CD4-positive, alpha-beta T cell treated with Interleukin-6 at 100 ng/mL for 8 hours (primary cell): Measurements from ENCODE around the gene CUTC.
"Not testable (repeated sequence)": the region's sequence is repeated elsewhere in the genome, so short reads cannot be mapped to it uniquely, and the experiment has no call there.

Experiments used
- DNase-seq: peaks from one replicate; pipeline ENCODE4 v3.0.0-alpha.2; 2020; ENCODE audit warnings: mixed read lengths, low spot score

Gene CUTC

DNA sequence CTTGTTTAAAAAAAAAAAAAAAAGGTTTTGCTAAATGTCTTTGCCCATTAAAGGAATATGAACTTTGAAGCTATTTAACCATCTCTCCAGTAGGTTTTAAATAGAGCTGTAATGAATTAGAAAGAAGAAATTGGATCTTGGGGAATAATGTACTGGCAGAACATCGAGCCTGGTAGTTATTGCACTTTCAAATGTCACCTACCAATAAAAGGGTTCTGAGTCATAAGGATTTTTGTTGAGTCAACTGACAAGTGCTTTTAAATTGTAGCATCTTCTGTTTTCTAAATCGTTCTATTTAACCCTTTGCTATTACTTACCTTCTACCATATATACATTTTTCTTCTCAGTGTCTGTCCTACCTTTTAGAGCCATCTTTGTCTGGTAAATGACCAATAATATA is 10.7 kb downstream of the CUTC start:
- no peak for DNase-seq

DNA sequence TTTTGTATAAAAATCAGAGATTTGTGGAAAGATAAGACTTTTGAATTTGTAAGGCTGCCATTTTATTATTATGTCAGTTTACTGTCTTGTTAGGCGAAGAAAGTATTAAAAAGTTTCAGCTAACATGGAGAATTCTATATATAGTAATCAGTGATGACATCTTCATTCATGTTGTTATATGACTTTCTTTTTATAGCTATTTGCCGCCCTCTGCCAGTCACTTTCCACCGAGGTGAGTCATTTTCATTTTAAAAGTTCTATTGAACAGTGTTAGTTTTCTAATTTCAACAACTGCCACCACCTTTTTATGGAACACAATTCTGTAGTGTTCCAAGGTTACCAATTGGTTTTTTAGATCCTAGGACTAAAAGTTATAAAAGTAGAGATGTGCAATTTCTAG is 11.8 kb downstream of the CUTC start:
- DNase-seq: no peak

DNA sequence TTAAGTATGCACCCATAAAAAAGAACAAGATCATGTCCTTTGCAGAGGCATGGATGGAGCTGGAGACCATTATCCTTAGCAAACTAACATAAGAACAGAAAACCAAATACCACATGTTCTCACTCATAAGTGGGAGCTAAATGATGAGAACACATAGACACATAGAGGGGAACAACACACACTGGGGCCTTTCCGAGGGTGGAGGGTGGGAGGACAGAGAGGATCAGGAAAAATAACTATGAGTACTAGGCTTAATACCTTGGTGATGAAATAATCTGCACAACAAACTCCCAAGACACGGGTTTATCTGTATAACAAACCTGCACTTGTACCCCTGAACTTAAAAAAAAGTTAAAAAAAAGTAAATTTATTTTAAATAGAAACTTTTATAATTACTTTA is 14.1 kb downstream of the CUTC start:
- not testable (repeated sequence) for DNase-seq

DNA sequence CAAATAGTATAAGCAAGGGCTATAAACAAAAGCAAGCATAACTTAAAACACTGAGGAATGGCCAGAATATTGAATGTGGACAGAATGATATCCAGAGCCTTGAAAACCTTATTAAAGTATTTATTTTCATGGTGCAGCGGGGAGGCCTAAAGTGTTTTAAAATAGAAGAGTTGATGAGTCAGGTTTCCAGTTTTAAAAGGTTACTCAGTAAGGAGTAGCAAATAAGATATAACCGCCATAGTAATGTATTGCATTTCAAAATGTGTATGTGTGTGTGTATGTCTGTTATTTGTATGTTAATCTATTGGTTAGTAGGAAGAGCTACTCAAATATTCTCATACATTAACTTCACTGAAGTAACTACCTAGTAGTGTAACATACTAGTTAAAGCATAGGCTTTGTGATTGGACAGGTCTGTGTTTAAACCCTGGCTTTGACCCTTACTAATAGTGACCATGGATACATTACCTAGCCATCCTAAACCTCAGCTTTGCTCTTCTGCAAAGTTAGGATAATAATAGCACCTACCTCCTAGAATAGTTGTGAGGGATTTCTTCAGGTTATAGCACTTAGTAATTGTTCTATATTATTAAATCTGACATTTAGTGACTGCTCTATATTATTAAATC is 16.9 kb downstream of the CUTC start:
- DNase-seq: no peak

DNA sequence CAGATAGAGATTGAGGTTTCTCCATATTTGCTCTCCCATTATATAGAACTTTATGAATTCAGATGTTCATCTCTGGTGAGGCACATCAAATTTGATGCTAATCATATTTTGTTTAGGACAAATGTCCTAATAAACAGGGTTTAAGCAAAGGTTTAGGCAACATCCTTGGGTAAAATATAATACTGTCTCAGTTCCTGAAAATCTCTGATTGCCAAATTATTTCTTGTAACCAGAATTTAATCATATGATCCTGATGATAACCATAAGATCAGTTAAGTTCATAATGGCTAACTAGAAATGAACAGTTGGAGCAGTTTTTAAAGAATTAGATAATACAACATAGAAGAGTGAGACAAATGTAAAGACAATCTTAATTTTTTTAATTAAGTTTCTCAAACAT is 18.6 kb downstream of the CUTC start:
- no peak for DNase-seq

DNA sequence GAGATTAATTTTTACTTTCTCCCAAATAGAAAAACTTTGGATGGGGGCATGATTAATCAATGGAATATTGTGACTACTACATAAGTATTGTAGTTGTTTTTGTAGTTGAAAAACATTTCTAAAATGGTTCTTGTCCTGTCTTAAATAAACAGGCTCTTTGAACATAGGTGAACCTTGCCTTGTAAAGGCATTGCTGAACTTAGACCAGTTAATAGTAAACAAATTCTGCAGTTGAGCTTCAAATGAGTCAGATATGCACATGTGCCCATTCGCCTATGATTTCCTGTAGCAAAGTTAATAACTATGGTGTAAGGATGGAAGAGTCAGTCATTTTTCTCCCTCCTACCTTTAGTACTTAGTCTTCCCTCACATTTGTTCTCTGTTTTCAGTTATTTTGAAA is 22.6 kb downstream of the CUTC start:
- DNase-seq: no peak

DNA sequence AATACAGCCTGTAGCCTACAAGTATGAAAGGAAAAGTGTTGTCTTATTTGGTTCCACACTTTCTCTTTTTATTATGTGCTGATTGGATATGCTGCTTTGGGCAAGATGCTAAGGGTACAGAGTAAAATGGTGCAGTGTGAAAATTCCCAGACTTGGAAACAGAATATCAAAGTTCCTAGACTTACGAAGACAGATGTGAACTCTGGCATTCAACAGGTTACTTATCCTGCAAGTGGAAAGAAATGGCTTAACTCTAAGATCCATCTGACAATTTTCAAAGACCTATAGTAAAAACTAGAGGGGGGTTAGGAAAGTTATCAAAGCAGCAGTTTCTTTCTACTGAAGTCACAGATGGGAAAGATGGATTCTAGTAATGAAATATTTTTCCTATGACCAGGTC is 24.1 kb downstream of the CUTC start:
- no peak for DNase-seq

DNA sequence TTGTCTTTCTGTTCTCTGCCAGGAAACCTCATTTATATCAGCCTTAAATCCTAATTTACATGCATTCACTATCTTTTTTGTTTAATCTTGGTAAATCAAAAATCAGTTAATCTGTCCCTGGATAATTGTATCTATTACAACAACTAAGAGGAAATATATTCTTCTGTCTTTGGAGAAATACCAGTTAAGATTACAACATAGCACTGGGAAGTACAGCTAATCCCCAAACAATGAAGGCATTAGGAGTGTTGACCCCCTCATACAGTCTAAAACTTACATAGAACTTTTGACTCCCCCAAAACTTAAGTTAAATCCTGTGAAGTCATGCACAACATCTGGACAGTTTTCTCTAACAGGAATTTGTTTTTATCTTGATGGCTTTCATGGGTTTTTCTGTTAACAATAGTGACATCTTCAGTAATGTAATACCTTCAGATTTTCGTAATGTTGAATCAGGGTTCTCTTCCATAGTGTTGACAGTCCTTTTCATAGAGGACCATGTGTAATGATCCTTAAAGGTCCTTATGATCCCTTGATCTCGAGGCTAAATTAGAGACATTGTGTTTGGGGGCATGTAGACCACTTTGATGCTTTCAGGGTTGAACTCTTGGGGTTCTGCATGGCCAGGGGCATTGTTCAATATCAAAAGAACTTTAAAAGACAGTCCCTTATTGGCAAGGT is 26.3 kb downstream of the CUTC start:
- no peak for DNase-seq

DNA sequence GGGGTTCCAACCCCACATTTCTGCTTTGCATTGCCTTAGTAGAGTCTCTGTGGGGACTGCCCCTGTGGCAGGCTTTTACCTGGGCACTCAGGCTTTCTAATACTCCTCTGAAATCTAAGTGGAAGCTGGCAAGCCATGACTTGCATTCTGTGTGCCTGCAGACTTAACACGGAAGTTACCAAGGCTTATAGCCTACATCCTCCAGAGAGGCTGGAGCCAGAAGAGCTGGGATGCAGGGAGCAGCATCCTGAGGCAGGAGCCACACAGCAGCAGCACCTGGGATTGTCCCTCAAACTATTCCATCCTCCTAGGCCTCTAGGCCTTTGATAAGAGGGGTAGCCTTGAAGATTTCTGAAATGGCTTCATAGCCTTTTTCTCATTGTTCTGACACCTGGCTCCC is 28.3 kb downstream of the CUTC start:
- DNase-seq: no peak

DNA sequence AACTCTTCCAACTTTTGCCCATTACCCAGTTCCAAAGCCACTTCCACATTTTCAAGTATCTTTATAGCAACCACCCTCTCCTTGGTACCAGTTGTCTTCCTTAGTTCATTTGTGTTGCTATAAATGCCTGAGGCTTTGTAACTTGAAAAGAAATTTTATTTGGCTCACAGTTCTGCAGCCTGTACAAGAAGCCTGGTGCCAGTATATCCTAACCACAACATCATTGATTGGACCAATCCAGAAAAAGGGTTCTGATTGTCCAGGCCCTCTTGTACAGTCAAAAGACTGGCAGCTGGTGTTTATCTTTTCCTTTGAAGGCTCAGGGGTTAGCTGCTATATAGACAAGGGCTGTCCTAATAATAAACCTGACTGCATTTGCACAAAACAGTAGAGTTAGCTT is 29.3 kb downstream of the CUTC start:
- no peak for DNase-seq

DNA sequence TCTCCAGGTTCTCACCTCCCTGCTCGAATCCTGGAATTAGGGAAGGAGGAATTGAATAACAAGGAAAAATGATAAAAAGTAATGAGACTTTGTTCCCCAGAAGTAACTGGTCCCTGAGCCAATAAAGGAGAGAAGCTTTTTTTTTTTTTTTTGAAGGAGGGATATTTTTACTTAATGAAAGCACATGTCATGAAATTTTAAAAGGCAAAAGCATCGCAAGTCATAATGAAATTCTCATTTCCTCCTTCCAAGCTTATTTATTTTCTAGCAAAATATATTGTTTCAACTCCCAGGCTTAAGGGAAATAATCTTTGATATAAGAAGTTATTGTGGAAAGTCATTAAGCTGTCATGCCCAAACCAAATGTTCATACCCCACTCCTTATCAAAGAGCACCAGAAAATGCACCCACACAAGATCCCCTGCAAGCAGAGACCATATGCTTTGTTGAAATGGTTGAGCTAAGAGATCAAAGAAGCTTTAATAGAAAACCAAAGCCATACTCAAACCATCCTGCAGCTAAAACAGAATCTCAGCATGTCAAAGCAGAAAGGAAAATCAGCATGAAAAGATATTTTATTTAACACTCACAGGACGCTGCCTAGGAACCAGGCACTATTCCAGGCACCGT is 33.8 kb downstream of the CUTC start:
- DNase-seq: no peak

DNA sequence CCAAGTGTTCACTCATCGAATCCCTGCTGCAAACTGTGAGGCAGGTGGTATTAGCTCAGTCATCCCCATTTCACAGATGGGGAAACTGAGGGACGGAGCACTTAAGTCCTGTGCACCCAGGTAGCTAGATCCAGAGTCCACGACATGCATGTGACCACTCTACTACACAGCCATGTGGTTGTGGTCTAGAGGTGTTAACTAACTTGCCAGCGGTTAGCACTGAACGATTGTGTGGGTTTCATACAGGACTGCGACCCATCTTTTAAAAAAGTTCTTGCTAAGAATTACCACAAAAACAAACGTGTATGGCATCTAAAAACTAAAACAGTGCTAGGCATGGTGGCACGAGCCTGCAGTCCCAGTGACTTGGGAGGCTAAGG is 34.3 kb downstream of the CUTC start:
- no peak for DNase-seq

DNA sequence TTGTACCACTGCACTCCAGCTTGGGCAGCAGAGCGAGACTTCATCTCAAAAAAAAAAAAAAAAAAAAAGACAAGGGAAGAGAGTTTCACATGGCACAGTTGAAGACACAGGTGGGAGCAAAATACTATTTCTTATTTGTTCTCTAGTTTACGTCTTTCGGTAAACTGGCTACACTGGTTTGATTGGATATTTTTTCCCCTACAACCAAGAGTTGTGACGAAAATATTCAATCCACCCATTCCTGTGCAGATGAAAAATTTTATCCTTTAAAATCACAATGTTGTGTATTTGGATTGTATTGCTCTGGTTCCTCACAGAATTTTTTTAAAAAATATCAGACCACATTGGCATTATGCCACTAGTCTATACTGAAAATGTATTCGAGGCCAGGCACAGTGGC is 35.9 kb downstream of the CUTC start:
- DNase-seq: no peak

DNA sequence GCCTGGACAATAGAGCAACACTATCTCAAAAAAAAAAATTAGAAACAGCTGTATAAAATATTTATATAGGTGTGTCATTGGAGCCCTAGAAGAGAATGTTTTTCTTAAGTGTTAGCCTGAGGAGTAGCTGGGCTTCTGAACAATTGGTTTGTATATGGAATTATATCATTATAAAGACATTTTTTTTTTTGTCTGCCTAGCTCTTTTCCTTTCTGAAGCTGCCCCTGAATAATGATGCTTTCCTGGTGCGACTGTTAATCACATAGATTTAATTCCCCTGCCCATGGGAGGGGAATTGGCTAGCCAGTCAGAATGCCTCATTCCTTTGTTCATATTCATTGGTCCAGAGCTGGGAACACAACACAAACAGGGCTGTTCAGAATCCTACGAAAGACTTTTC is 36.5 kb downstream of the CUTC start:
- DNase-seq: no peak

DNA sequence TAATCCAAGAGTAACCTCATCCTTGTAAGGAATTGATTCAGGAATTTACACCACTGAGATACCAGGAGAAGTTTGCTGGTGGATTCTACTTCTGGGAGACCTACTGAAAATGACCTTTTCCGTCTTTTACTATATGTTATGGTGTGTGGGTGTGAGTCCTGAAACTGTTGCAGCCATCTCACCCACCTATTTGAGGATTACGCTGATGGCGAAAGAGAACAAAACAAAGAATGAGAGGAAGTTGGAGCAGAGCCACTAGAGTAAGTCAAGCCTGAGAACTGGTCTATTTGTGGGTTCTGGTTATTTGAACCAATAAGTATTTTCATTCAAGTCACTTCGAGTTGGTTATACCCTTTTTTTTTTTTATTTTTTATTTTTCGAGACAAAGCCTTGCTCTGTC is 37.7 kb downstream of the CUTC start:
- no peak for DNase-seq

DNA sequence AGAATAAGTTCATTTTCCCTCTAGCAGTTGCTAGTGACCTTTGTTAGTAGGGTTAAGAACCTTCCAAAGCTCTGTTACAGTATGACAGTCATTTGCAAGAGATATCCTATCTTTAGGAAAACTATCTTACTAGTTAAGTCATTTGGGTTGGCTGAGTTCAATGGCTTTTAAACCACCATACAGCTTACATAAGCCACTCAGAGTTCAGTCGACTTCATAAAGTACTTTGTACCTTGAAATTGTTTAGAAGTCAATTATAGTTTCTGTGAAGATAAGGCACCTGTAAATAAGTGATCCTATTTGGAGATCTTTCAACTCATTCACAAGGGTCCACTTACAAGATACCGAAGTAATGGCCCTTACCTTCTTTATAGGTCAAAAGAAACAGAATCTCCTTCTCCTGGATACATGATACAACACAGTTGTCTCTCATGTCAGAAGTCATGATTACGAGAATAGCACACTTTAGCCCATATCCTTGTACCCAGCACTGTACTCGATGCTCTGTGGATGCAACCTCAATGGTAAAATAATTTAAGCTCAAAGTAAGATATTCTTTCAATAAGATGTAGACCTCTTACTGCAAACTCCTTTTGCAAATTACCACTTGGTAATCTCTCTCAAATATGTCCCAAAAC is 38.5 kb downstream of the CUTC start:
- DNase-seq: no peak

DNA sequence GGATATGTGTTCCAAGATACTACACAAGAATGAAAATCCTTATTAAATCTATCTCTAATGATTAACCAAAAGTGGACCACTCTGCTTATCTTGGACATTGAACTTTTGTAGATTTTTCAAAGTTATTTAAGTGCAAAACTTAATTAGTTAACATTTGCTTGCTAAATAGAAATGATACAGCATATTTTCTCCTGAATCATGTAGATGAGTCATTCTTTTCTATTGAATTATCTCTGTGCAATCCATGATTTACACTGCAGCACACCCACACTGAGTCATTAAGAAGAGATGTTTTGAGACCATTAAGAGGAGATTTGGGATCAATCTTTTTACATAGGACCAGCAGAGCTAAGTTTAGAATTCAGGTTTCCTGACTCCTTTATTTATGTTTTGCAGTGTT is 43.8 kb downstream of the CUTC start:
- DNase-seq: no peak

DNA sequence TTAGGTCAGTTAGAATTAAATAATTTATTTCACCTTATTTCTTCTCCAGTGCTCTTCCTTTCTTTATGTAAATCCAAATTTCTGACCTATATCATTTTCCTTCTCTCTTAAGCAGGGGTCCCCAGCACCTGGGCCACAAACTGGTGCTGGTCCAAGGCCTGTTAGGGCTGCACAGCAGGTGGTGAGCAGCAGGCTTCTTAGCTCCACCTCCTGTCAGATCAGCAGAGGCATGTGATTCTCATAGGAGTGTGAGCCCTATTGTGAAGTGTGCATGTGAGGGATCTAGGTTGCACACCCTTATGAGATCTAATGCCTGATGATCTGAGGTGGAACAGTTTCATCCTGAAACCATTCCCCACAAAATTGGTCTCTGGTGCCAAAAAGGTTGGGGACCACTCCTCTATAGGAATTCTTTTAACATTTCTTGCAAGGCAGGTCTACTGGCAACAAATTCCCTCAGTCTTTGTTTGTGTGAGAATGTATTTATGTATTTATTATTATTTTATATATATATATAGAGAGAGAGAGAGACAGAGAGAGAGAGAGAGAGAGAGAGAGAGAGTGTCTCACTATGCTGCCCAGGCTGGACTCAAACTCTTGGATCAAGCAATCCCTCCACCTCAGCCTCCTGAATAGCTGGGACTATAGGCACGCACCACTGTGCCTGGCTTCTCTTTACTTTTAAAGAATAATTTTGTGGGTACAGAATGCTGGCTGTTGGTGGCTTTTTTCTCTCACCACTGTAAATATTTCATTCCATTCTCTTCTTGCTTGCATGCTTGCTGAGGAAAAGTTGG is 46.1 kb downstream of the CUTC start:
- DNase-seq: no peak

DNA sequence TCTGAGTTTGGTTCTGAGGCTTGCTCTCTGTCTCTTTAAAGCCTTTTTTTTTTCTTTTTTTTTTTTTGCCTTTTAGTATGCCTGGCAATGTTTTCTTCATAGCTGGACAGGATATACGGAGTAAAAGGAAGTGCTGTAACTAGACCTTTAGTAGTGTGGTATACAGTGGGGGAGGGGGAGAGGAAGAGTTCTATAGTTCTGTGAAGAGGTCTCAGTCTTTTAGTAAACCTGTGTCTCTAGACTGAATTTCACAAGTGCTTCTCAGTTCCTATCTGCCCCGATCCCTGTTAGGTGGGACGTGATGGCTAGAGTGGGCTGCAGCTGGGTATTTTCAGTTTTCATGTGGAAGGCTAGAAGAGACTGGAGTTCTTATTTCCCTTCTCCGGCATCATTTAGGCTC is 47.3 kb downstream of the CUTC start:
- DNase-seq: no peak

DNA sequence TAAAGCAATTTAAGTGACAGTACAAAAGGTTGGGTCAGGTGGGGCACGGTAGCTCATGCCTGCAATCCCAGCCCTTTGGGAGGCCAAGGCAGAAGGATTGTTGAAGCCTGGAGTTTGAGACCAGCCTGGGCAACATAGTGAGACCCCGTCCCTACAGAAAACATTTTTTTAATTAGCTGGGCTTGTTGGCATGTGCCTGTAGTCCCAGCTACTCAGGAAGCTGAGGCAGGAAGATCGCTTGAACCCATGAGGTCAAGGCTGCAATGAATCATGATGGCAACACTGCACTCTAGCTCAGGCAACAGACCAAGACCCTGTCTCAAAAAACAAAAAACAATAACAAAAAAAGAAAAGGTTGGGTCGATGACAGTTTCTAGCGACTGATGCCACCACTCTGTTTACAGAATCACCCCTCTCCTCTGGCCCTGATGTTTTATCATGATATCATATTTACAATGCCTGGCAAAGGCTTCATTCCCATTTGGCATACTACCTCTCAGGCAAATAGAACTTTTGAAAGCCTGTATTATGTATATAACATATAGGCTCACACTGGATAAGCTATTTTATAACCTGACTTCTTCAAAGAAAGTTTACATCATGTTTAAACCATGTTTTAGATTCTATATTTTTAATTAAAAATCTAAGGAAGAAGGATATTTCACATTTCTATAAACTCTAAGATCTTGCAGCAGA is 49.8 kb downstream of the CUTC start:
- DNase-seq: no peak

DNA sequence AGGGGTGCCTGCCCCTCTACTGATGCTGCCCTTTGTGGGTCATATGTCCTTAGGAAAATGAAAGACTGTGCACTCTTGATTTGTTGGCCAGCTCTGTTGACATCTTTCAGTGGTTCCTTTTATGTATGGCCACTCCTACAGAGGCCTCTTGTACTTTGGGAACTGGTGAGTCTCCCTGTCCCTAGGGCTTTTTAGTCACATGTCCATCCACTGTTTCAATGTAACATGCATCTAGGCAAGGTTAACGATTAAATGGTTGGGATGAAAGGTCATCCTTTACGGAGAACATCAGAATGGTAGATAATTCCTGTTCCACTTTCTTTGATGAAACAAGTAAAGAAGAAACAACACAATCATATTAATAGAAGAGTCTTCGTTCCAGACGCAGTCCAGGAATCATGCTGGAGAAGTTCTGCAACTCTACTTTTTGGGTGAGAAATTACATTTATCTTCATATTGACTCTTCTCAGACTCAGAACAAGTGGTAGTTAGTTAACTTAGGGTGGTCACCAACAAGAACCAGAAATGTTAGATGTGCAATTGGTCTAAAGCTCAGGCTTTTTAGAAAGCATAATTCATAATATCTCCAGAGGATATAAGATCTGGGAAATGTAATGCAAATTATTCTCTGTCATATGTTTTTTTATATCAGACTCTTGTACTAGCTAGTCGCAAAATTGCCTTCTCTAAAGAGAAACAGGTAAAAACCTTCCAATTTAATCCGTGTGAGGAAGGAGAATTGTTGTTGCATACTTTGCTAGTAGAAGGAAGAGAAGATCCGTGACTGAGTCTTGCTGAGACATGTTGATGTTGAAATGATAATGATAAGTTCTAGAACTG is 50.6 kb downstream of the CUTC start, which contains the start of gene ABCC2:
TSS of gene ABCC2 (plus strand) at position 194 of the 840 bp plus-strand sequence. CDS start at position 399, 205 bp downstream.
- DNase-seq: no peak
